Central memory CD8-positive, alpha-beta T cell (primary cell): ENCODE measurements around the gene AZIN2.

Source experiments
- ATAC-seq: fragments of 150-1000 bp; cut with Tn5 transposase; replicated peaks from 2 replicates; pipeline ENCODE4 v1.10.0; 2022; ENCODE audit warnings: mild to moderate bottlenecking, moderate FRiP score, moderate number of reproducible peaks; ENCODE audit not compliant: poor library complexity, severe bottlenecking; ENCODE audit errors: extremely low read depth
- DNase-seq, 2 donors: peaks; one replicate each; pipeline ENCODE4 v3.0.0; 2021; ENCODE audit warnings: low spot score in 2 of 2
- H3K27ac Mint-ChIP-seq: one replicate; pipeline ENCODE4 v1.8.0; 2022; ENCODE audit warnings: low read depth, mild to moderate bottlenecking, moderate library complexity, mixed read lengths
- H3K27me3 Mint-ChIP-seq: one replicate; pipeline ENCODE4 v1.8.0; 2022; ENCODE audit warnings: mixed read lengths
- H3K36me3 Mint-ChIP-seq: one replicate; pipeline ENCODE4 v1.8.0; 2022; ENCODE audit warnings: mild to moderate bottlenecking, moderate library complexity, mixed read lengths; ENCODE audit not compliant: insufficient read depth
- H3K4me1 Mint-ChIP-seq: one replicate; pipeline ENCODE4 v1.8.0; 2022; ENCODE audit warnings: mixed read lengths
- H3K4me3 Mint-ChIP-seq: one replicate; pipeline ENCODE4 v1.8.0; 2022; ENCODE audit warnings: mild to moderate bottlenecking, moderate library complexity, mixed read lengths
- H3K9me3 Mint-ChIP-seq: one replicate; pipeline ENCODE4 v1.8.0; 2022; ENCODE audit warnings: mixed read lengths

AZIN2 gene

DNA sequence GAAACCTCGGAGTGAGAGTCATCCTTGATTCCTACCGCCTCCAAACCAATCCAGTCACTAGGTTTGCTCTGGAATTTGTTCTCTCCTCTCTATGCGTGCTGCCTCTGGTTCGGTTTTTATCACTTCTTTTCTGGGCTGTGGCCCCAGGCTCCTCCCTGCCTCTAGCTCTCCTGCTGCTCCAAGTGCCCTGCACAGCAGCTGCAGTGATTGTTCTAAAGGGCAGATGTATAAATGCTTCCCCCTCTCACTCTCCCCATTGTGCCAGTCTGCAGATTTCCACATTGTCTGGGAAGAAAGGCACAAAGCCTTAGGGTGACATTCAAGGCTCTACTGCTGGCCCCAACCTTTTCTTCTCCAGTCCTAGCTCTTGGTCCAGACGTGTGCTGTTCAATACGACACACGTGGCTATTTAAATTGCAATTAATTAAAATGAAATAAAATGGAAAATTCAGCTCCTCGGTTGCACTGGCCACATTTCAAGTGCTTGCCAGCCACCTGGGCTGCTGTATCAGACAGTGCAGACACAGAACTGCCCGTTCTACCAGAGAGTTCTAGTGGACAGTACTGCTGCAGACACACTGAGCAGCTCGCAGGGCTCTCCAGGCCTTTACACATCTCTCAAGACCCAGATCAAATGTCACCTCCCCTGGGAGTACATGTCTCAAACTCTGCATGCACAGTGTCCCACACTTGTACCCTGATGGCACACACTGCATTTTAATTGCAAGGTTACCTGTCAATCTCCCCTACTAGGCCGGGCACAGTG is 88.5 kb downstream of the AZIN2 start:
- Mint-ChIP-seq H3K4me1 (peaks cover 39% of the 10 kb centered on the region), H3K4me3 (no peak overlapping the region), H3K9me3 (no peaks in the 10 kb centered on the region), H3K27me3 (no peaks in the 10 kb centered on the region), H3K36me3 (peaks cover 14% of the 10 kb centered on the region), H3K27ac (no peak overlapping the region)
- ATAC-seq (no peak), DNase-seq (no peak)
